ENCODE results near the gene NSUN4. TPM values are rescaled to one million over a fixed set of nuclear protein-coding genes. Genes with fewer than 3 reads are reported as not detected.

The NSUN4 gene
- total RNA-seq, result 18.2 TPM

GRCh38 chr1:46340404-46341221, at the start of gene NSUN4:
Gene NSUN4 (plus strand): TSS chr1:46340807. CDS start chr1:46340827, 20 bp downstream.

GRCh38 chr1:46303038-46303871, 37.4 kb upstream of the NSUN4 start, which contains the start of the genes LRRC41 and UQCRH:
Gene LRRC41 (minus strand): TSS chr1:46303616. CDS start chr1:46303322, 294 bp downstream.
Gene UQCRH (plus strand): TSS chr1:46303698. CDS start chr1:46303767, 69 bp downstream.

GRCh38 chr1:46394108-46394871, 53.7 kb downstream of the NSUN4 start, which contains the start of gene FAAH:
Gene FAAH (plus strand): TSS chr1:46394317. CDS start chr1:46394349, 32 bp downstream.

Other genes with a start within 250 kb of the NSUN4 start
- 32.6 TPM for gene PIK3R3, start 208.2 kb upstream of the NSUN4 start, total RNA-seq
- not detected for gene TSPAN1, start 165.7 kb upstream of the NSUN4 start, total RNA-seq
- gene P3R3URF, start 164.3 kb upstream of the NSUN4 start, total RNA-seq, result not detected
- gene POMGNT1, start 142.4 kb upstream of the NSUN4 start, total RNA-seq, result 53.5 TPM
- gene LURAP1, start 137.5 kb upstream of the NSUN4 start, total RNA-seq, result 4.7 TPM
- gene RAD54L, start 93.0 kb upstream of the NSUN4 start, total RNA-seq, result 1.9 TPM
- gene LRRC41, start 37.2 kb upstream of the NSUN4 start, total RNA-seq, result 63.2 TPM
- 177 TPM for gene UQCRH, start 37.1 kb upstream of the NSUN4 start, total RNA-seq
- 36.0 TPM for gene FAAH, start 53.5 kb downstream of the NSUN4 start, total RNA-seq
- gene DMBX1, start 149.0 kb downstream of the NSUN4 start, total RNA-seq, result not detected
- not detected for gene KNCN, start 210.8 kb downstream of the NSUN4 start, total RNA-seq

Measured in parietal lobe (tissue), 1 donor.